DOHH2 (cell line): ENCODE results near the gene OPRL1.

Source experiments
- EZH2phosphoT487 ChIP-seq: fragments of 200-600 bp; sonication (generic); IDR thresholded peaks from 2 replicates; pipeline ENCODE4 v1.6.1; 2017; ENCODE audit warnings: borderline replicate concordance, mild to moderate bottlenecking, antibody characterized with exemption, low read length, moderate library complexity, mixed read lengths
- TF ChIP-seq, protein P1 (sequence below): fragments of 200-600 bp; sonication (generic); IDR thresholded peaks from one replicate; pipeline ENCODE4 v1.5.1; 2014; ENCODE audit warnings: antibody characterized with exemption, mild to moderate bottlenecking, low read depth, low read length; ENCODE audit not compliant: poor library complexity, severe bottlenecking

DNA sequence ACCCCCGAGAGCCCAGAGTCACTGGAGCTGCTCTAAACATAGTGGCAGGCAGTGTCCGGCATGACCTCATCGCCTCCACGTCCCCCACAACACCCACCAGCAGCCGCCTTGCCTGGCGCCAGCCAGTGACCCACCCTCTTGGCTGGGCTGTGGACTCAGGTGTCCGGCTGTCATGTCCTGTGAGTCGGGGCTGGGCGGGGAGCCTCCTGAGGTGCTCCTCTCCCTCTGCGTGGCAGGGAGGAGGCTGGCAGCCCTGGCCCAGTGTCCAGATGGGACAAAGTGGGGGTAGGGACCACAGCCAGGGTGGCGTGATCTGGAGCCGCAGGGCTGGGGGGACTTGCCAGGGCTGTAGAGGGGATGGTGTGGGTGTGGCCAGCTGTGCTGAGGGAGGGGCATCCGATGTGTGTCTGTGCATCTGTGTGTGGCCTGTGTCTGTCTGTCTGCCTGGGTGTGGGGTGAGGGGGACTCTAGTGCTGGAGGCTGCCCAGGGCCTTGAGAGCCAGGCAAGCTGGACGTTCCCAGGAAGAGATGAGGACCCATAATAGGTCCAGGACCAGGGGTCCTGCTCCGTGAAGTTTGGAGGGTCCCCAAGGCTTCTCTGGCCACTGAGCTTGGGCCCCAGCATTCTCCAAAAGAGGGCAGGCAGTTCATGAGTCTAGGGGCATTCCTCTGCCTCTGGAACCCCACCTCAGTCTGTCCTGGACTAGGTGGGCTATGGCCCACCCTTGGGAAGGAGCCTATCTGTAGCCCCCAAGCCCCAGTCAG is 28.1 kb upstream of the OPRL1 start:
- TF ChIP-seq, protein P1, sequence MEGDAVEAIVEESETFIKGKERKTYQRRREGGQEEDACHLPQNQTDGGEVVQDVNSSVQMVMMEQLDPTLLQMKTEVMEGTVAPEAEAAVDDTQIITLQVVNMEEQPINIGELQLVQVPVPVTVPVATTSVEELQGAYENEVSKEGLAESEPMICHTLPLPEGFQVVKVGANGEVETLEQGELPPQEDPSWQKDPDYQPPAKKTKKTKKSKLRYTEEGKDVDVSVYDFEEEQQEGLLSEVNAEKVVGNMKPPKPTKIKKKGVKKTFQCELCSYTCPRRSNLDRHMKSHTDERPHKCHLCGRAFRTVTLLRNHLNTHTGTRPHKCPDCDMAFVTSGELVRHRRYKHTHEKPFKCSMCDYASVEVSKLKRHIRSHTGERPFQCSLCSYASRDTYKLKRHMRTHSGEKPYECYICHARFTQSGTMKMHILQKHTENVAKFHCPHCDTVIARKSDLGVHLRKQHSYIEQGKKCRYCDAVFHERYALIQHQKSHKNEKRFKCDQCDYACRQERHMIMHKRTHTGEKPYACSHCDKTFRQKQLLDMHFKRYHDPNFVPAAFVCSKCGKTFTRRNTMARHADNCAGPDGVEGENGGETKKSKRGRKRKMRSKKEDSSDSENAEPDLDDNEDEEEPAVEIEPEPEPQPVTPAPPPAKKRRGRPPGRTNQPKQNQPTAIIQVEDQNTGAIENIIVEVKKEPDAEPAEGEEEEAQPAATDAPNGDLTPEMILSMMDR, result no peak
- TF ChIP-seq EZH2phosphoT487, result no peak
